GM21786 (cell line): Measurements from ENCODE around the gene OR10D3.
"Not testable (repeated sequence)": the region's sequence is repeated elsewhere in the genome, so short reads cannot be mapped to it uniquely, and the experiment has no call there.

Experiments used
- ATAC-seq: cut with Tn5 transposase; IDR thresholded peaks from one replicate; pipeline ENCODE4 v1.9.1; 2021; ENCODE audit not compliant: unreplicated experiment

The OR10D3 gene

GRCh38 chr11:124183068-124183467, at the start of gene OR10D3:
Gene OR10D3, plus strand, starts transcription at chr11:124183345. Its CDS starts 1,925 bp downstream, at chr11:124185270.
- no peak for ATAC-seq

GRCh38 chr11:124143034-124143433, 40.1 kb upstream of the OR10D3 start:
- no peak for ATAC-seq

DNA sequence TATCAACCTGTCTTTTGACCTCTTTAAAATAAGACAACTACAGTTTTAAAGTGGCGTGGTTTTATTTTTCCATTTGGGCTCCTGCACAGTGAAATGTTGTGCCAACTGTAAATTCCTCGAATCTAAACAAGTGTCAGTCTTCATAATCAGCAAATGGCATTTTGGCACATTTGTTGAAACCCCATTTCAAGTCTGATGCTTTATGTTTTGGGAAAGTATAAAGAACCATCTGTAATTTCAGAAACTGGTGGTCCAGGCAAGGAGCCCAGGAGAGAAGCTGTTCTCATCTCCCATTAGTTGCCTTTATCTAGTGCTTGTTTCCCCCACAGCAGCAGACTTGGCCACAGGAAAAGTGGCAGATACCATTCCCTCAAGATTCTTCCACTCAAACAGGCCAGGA, 35.2 kb upstream of the OR10D3 start:
- no peak for ATAC-seq

GRCh38 chr11:124150684-124151083, 32.5 kb upstream of the OR10D3 start:
- no peak for ATAC-seq

GRCh38 chr11:124152770-124153407, 30.3 kb upstream of the OR10D3 start:
- ATAC-seq = no peak

DNA sequence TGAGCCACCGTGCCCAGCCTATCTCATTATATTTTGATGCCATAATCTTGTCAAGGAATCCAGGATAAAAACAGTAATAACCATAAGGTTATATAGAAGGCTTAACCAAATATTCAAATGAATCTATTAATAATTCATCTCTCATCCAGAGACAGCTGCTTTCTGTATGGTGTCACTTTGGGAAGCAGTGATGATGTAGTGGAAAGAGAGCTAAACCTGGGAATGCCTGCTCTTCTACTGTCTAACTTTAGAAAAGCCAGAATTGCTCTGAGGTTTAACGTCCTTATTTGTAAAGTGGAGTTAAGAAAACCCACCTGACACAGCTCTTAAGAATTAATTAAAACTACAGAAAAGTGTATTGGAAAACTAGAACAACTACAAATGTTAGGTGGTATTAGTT, 29.3 kb upstream of the OR10D3 start:
- no peak for ATAC-seq

- ATAC-seq = no peak
These were observed 23.7 kb upstream of the OR10D3 start for GRCh38 chr11:124159481-124159880.

DNA sequence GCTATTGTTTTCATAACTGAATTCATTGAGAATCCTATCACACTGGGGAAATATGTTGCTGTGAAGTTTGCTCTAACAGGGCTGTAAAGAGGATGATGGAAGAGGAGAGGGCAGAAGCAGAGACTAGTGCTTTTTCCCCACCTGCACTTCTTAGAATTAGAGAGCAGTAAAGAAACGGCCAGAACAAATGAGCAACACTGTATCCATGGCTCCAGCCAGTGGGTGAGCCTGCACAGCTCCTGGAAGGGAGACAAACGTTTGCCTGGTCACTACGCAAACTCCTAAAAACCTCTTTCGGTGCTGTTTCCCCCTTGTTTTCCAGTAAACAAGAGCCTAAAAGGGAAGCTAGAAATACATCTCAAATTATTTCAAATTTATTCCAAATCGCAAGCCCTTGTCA, 22.2 kb upstream of the OR10D3 start:
- ATAC-seq = no peak

DNA sequence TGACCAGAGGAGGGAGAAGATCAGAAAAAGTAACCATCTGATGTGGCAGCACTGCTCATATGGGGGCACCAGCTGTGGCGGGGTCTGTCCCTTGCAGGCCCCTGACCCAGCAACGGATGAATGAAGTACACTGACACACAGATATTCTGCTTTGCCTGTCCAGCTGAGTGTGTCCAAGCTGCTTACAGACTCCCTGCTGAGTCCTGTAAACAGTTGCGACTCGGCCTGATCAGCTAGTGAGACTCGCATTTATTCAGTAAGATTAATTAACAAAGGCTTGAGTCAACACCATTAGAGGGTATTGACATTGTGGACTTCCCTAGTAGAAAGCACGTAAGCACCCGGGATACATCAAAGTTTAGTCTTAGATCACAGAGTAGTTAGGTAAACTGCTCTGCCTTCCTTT, 15.3 kb upstream of the OR10D3 start:
- no peak for ATAC-seq

- ATAC-seq = no peak
These were observed 14.3 kb upstream of the OR10D3 start for GRCh38 chr11:124168796-124169195.

GRCh38 chr11:124170315-124170714, 12.8 kb upstream of the OR10D3 start:
- ATAC-seq = not testable (repeated sequence)

DNA sequence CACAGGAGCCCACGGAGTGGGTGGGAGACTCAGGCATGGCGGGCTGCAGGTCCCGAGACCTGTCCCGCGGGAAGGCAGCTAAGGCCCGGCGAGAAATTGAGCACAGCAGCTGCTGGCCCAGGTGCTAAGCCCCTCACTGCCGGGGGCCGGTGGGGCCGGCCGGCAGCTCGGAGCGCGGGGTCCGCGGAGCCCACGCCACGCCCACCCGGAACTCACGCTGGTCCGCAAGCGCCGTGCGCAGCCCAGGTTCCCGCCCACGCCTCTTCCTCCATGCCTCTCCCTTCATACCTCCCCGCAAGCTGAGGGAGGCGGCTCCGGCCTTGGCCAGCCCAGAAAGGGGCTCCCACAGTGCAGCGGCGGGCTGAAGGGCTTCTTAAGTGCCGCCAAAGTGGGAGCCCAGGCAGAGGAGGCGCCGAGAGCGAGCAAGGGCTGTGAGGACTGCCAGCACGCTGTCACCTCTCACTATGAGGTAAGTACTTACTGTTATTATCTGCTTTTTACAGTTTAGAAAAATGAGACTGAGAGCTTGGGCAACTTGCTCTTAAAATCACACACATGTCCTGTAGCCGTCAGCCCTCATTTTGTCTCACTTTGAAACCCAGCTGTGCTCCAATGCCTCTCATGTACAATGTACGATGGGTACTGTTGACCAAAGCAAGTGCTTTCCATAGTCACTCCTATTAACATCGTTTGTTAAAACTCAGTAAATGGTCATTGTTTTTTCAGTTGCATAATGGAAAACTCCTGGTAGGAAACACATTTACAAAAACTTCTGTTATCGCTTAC, 12.2 kb upstream of the OR10D3 start:
- ATAC-seq = no peak

- no peak for ATAC-seq
These were observed 11.0 kb upstream of the OR10D3 start for GRCh38 chr11:124172101-124172500.

- no peak for ATAC-seq
These were observed 10.5 kb upstream of the OR10D3 start for GRCh38 chr11:124172599-124172998.

- no peak for ATAC-seq
These were observed 9.1 kb upstream of the OR10D3 start for GRCh38 chr11:124174001-124174583.

DNA sequence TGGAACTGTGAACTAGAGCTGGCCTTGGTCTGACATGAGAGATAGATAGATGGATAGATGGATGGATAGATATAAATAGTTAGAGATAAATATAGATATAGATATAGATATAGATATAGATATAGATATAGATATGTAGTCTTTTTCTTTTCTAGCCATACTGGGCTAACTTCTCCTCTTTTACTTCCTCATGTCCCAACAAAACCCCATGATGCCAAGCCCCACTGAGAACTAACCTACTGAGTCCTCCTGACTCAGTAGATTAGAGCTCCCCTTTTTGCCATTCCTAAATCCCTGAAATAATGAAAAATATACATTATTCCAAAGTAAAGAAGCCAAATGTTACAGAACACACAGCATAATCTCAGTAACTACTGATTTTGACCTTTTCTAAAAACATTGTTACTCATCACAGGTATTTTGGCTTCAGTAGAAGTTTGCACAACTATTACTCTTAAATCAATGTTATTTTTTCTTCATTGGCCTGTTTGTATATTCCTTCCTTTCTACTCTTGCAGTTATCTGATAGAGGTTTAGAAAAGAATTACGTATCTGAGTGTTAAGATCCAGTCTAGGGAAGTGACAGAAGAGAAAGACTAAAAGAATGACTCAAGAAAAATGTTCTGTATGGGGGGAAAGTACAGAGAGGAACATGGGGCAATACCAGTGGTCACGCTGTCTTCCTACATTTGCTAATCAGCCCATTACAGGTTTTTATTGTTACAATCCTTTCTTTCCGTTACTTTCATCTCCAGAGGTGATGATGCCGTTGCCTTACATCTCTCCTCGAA, 6.0 kb upstream of the OR10D3 start:
- ATAC-seq = no peak

GRCh38 chr11:124179310-124179709, 3.8 kb upstream of the OR10D3 start:
- no peak for ATAC-seq

GRCh38 chr11:124190298-124191139, 7.4 kb downstream of the OR10D3 start:
- no peak for ATAC-seq

GRCh38 chr11:124193221-124194010, 10.3 kb downstream of the OR10D3 start:
- peak; percentile 68 for ATAC-seq
